ENCODE results near the gene ANXA8L1.
"Not testable (repeated sequence)": the region's sequence is repeated elsewhere in the genome, so short reads cannot be mapped to it uniquely, and the experiment has no call there.

DNA sequence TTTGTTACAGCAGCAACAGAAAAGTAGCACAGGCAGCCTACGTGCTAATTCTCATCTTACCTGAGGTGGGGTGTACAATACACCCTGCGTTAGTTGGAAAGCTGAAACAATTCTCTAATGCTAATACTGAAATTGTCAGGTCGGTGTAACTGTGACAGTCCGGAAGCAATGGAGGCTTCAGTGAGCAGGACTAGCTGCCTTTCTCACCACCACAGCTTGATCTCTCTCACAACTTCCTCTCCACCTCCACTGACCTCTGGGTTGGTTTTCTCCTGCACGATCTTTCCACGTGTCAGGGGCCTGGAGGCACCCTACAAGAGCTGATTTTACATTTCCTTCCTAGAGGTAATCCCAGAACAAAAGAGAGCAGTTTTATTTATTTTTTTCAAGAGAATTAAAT, 39.7 kb downstream of the ANXA8L1 start:
- not testable (repeated sequence) for TF ChIP-seq MAX (IDR thresholded peaks at IDR 0.05); HDAC2 (IDR thresholded peaks at IDR 0.05); MAZ (IDR thresholded peaks at IDR 0.05; ENCODE audit: borderline replicate concordance, low read depth, low read length)
- TF ChIP-seq, protein P1, sequence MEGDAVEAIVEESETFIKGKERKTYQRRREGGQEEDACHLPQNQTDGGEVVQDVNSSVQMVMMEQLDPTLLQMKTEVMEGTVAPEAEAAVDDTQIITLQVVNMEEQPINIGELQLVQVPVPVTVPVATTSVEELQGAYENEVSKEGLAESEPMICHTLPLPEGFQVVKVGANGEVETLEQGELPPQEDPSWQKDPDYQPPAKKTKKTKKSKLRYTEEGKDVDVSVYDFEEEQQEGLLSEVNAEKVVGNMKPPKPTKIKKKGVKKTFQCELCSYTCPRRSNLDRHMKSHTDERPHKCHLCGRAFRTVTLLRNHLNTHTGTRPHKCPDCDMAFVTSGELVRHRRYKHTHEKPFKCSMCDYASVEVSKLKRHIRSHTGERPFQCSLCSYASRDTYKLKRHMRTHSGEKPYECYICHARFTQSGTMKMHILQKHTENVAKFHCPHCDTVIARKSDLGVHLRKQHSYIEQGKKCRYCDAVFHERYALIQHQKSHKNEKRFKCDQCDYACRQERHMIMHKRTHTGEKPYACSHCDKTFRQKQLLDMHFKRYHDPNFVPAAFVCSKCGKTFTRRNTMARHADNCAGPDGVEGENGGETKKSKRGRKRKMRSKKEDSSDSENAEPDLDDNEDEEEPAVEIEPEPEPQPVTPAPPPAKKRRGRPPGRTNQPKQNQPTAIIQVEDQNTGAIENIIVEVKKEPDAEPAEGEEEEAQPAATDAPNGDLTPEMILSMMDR (IDR thresholded peaks at IDR 0.05): not testable (repeated sequence)
